Measurements from ENCODE around the gene ALDH9A1.

Gene ALDH9A1

DNA sequence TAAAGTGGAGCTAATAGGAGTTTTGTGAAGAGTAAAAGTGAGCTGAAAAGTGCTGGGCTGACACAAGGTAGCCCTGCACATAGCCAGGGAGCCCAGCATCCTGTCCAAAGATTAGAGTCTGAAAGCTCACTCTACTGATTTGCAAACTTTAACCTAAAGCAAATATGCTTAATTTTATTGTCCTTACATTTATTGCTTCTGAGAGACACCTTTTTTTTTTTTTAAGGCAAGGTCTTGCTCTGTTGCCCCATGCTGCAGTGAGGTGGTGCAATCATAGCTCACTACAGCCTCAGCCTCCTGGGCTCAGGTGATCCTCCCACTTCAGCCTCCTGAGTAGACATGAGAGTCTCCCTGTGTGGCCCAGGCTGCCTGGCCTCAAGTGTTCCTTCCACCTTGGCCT lies 50.8 kb downstream of the ALDH9A1 start:
- no peak overlapping the region for H3K4me2 ChIP-seq (ENCODE audit: insufficient read depth, low read length, poor library complexity, severe bottlenecking)
- H4K91ac ChIP-seq (ENCODE audit: low read depth, low read length, poor library complexity) = no peak overlapping the region
- H3K27ac ChIP-seq (replicated peaks; ENCODE audit: low read length) = no peak overlapping the region
- no peak overlapping the region for H4K8ac ChIP-seq (ENCODE audit: low read depth, low read length)
- H3K27me3 ChIP-seq (ENCODE audit: control insufficient read depth in 3 of 3, insufficient read depth in 3 of 3, low read depth in 1 of 3, low read length in 3 of 3) = no peaks in the 10 kb centered on the region
- no peak overlapping the region for H2BK12ac ChIP-seq (ENCODE audit: low read length)
- no peak overlapping the region for H3K9ac ChIP-seq (ENCODE audit: low read depth, low read length, poor library complexity)
- no peak overlapping the region for H3K18ac ChIP-seq (ENCODE audit: low read length)
- H3K79me1 ChIP-seq (ENCODE audit: low read depth, low read length) = no peaks in the 10 kb centered on the region
- H3K4ac ChIP-seq (ENCODE audit: low read length) = no peak overlapping the region
- no peaks in the 10 kb centered on the region for H3K4me1 ChIP-seq (ENCODE audit: control insufficient read depth in 2 of 2, insufficient read depth in 1 of 2, low read depth in 1 of 2, low read length in 2 of 2)
- no peak overlapping the region for H2BK120ac ChIP-seq (ENCODE audit: low read depth, low read length)
- no peak overlapping the region for H3K14ac ChIP-seq (ENCODE audit: low read length)
- no peak overlapping the region for H2AFZ ChIP-seq (ENCODE audit: low read length)
- H3K9me3 ChIP-seq (replicated peaks in 1 of 2; ENCODE audit: control insufficient read depth in 2 of 2, insufficient read depth in 1 of 2, low read depth in 1 of 2, low read length in 2 of 2) = no peaks in the 10 kb centered on the region
- DNase-seq (ENCODE audit: low spot score) = no peak
- H3K4me3 ChIP-seq (ENCODE audit: low read length in 2 of 2) = no peak overlapping the region
- no peak overlapping the region for H2AK5ac ChIP-seq (ENCODE audit: low read depth, low read length)
- H2BK15ac ChIP-seq (ENCODE audit: low read length) = no peak overlapping the region
- H3K36me3 ChIP-seq (replicated peaks in 1 of 2; ENCODE audit: control insufficient read depth in 2 of 2, insufficient read depth in 2 of 2, low read length in 2 of 2) = peaks cover 0 to 23% of the 10 kb centered on the region in 2 donors
- H2BK5ac ChIP-seq (ENCODE audit: low read length) = no peak overlapping the region
- H3K23ac ChIP-seq (ENCODE audit: low read depth, low read length, poor library complexity) = no peak overlapping the region

DNA sequence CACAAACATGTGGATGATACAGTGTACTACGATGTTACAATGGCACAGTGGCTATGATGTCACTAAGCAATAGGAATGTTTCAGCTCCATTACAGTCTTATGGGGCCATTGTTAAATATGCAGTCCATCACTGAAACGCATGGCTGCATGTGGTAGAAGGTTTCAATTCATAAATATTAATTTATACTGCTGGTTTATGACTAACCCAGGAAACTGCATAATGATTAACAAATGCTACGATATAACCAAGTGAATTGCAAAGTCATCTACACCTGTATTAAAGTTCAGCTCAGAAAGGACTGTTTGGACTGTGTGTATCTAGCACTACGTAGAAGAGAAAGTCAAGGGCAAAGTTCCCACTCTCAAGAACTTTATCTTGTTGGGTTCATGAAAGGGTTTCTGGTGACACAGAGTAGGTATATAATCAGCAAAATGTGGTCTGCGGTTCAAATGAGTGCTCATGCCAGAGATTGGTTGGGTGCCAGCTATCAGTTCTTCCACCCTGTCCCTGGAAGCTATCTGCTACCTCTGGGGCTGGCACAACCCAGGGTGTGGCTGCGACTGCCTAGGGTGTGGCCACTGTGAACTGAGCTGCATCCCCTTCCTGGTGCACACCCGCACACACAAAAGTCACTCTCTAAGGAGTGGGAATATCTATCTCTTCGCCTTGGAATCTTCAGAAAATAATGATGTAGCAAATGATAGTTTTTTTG lies 52.6 kb downstream of the ALDH9A1 start:
- Histone ChIP-seq H2BK12ac (ENCODE audit: low read length) (no peak overlapping the region), H4K8ac (ENCODE audit: low read depth, low read length) (no peak overlapping the region), H3K4me1 (ENCODE audit: control insufficient read depth in 2 of 2, insufficient read depth in 1 of 2, low read depth in 1 of 2, low read length in 2 of 2) (no peaks in the 10 kb centered on the region), H3K4me3 (ENCODE audit: low read length in 2 of 2) (no peak overlapping the region), H3K4me2 (ENCODE audit: insufficient read depth, low read length, poor library complexity, severe bottlenecking) (no peak overlapping the region), H2BK120ac (ENCODE audit: low read depth, low read length) (no peak overlapping the region), H3K27me3 (ENCODE audit: control insufficient read depth in 3 of 3, insufficient read depth in 3 of 3, low read depth in 1 of 3, low read length in 3 of 3) (no peaks in the 10 kb centered on the region), H2AFZ (ENCODE audit: low read length) (no peak overlapping the region), H2BK5ac (ENCODE audit: low read length) (no peak overlapping the region), H3K9ac (ENCODE audit: low read depth, low read length, poor library complexity) (no peak overlapping the region), H3K18ac (ENCODE audit: low read length) (no peak overlapping the region), H2AK5ac (ENCODE audit: low read depth, low read length) (no peak overlapping the region), H2BK15ac (ENCODE audit: low read length) (no peak overlapping the region), H3K36me3 (replicated peaks in 1 of 2; ENCODE audit: control insufficient read depth in 2 of 2, insufficient read depth in 2 of 2, low read length in 2 of 2) (peaks cover 0 to 12% of the 10 kb centered on the region in 2 donors), H4K91ac (ENCODE audit: low read depth, low read length, poor library complexity) (no peak overlapping the region), H3K14ac (ENCODE audit: low read length) (no peak overlapping the region), H3K27ac (replicated peaks; ENCODE audit: low read length) (no peak overlapping the region), H3K79me1 (ENCODE audit: low read depth, low read length) (peaks cover 3% of the 10 kb centered on the region), H3K4ac (ENCODE audit: low read length) (no peak overlapping the region), H3K23ac (ENCODE audit: low read depth, low read length, poor library complexity) (no peak overlapping the region), H3K9me3 (replicated peaks in 1 of 2; ENCODE audit: control insufficient read depth in 2 of 2, insufficient read depth in 1 of 2, low read depth in 1 of 2, low read length in 2 of 2) (no peaks in the 10 kb centered on the region)
- no peak for DNase-seq (ENCODE audit: low spot score)
- no CpG with 5 or more reads among the region's 8 CpGs for WGBS, 2 donors (ENCODE audit: extremely low coverage in 2 of 2, insufficient read length in 2 of 2, insufficient replicate concordance in 1 of 2)

DNA sequence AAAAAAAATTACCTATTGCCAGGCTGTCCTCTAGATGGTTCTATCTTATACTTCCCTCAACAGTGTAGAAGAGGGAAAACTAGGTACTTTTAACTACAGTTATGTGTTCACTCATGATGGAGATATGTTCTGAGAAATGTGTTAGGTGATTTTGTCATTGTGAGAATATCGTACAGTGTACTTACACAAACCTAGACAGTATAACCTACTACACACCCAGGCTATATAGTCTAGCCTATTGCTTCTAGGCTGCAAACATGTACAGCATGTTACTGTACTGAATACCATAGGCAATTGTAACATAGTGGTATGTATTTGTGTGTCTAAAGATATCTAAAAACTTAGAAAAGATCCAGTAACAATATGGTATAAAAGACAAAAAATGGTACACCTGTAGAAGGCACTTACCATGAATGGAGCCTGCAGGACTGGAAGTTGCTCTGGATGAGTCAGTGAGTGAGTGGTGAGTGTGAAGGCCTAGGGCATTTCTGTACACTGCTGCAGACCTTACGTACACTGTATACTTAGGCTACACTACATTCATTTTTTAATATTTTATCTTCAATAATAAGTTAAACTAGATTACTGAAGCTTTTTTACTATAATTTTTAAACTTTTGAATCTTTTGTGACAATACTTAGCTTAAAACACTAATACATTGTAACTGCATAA lies 54.2 kb downstream of the ALDH9A1 start:
- no CpG with 5 or more reads among the region's 2 CpGs for WGBS, 2 donors (ENCODE audit: extremely low coverage in 2 of 2, insufficient read length in 2 of 2, insufficient replicate concordance in 1 of 2)
- peaks cover 0 to 13% of the 10 kb centered on the region in 2 donors for H3K36me3 ChIP-seq (replicated peaks in 1 of 2; ENCODE audit: control insufficient read depth in 2 of 2, insufficient read depth in 2 of 2, low read length in 2 of 2)
- H3K4me1 ChIP-seq (ENCODE audit: control insufficient read depth in 2 of 2, insufficient read depth in 1 of 2, low read depth in 1 of 2, low read length in 2 of 2) = no peaks in the 10 kb centered on the region
- no peak overlapping the region for H4K91ac ChIP-seq (ENCODE audit: low read depth, low read length, poor library complexity)
- H3K27ac ChIP-seq (replicated peaks; ENCODE audit: low read length) = no peak overlapping the region
- H4K8ac ChIP-seq (ENCODE audit: low read depth, low read length) = no peak overlapping the region
- H3K14ac ChIP-seq (ENCODE audit: low read length) = no peak overlapping the region
- no peak overlapping the region for H2BK5ac ChIP-seq (ENCODE audit: low read length)
- no peak for DNase-seq (ENCODE audit: low spot score)
- H2BK12ac ChIP-seq (ENCODE audit: low read length) = no peak overlapping the region
- no peak overlapping the region for H3K4ac ChIP-seq (ENCODE audit: low read length)
- H2AK5ac ChIP-seq (ENCODE audit: low read depth, low read length) = no peak overlapping the region
- H3K4me2 ChIP-seq (ENCODE audit: insufficient read depth, low read length, poor library complexity, severe bottlenecking) = no peak overlapping the region
- H2BK15ac ChIP-seq (ENCODE audit: low read length) = no peak overlapping the region
- no peaks in the 10 kb centered on the region for H3K9me3 ChIP-seq (replicated peaks in 1 of 2; ENCODE audit: control insufficient read depth in 2 of 2, insufficient read depth in 1 of 2, low read depth in 1 of 2, low read length in 2 of 2)
- peaks cover 3% of the 10 kb centered on the region for H3K79me1 ChIP-seq (ENCODE audit: low read depth, low read length)
- H3K27me3 ChIP-seq (ENCODE audit: control insufficient read depth in 3 of 3, insufficient read depth in 3 of 3, low read depth in 1 of 3, low read length in 3 of 3) = no peaks in the 10 kb centered on the region
- H3K18ac ChIP-seq (ENCODE audit: low read length) = no peak overlapping the region
- H2BK120ac ChIP-seq (ENCODE audit: low read depth, low read length) = no peak overlapping the region
- no peak overlapping the region for H3K9ac ChIP-seq (ENCODE audit: low read depth, low read length, poor library complexity)
- H3K4me3 ChIP-seq (ENCODE audit: low read length in 2 of 2) = no peak overlapping the region
- no peak overlapping the region for H3K23ac ChIP-seq (ENCODE audit: low read depth, low read length, poor library complexity)
- no peak overlapping the region for H2AFZ ChIP-seq (ENCODE audit: low read length)

DNA sequence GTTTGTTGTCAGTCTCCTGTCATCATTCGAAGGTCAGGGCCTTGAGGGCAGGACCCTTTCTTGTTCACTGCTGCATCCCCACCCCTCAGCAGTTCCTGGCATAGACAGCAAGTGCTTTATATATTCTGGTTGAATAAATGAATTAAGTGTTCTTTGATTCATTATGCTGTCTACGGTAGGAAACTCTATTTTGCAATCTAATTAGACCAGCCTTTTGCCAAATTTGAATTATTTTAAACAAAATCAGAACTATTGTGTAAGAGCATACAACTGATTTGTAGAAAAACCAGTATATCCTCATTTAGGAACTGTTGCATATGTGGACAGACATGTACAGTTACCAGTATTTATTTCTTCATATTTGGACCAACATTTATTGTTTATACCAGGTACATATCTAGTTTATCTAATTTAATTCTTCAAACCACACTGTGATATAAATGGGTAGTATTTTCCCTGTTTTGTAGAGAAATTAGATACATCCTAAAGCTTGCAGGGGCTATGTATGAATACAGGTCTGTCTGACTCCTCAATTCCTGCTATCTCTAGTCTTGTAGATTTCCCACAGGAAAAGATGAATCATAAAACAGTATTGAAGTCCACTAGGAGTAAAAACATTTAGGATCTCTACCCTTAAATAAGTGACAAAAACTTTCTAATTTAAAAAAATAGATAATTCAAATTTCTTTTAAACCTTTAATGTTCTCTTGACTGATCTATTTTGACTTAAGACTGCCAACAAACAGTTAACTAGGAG lies 57.0 kb downstream of the ALDH9A1 start:
- Histone ChIP-seq H4K8ac (ENCODE audit: low read depth, low read length) (no peak overlapping the region), H2BK120ac (ENCODE audit: low read depth, low read length) (no peak overlapping the region), H3K36me3 (replicated peaks in 1 of 2; ENCODE audit: control insufficient read depth in 2 of 2, insufficient read depth in 2 of 2, low read length in 2 of 2) (peaks cover 0 to 15% of the 10 kb centered on the region in 2 donors), H3K4me1 (ENCODE audit: control insufficient read depth in 2 of 2, insufficient read depth in 1 of 2, low read depth in 1 of 2, low read length in 2 of 2) (peaks cover 0 to 3% of the 10 kb centered on the region in 2 donors), H2BK12ac (ENCODE audit: low read length) (no peak overlapping the region), H3K4me2 (ENCODE audit: insufficient read depth, low read length, poor library complexity, severe bottlenecking) (no peak overlapping the region), H2BK15ac (ENCODE audit: low read length) (no peak overlapping the region), H2BK5ac (ENCODE audit: low read length) (no peak overlapping the region), H3K79me1 (ENCODE audit: low read depth, low read length) (peaks cover 3% of the 10 kb centered on the region), H3K14ac (ENCODE audit: low read length) (no peak overlapping the region), H3K9me3 (replicated peaks in 1 of 2; ENCODE audit: control insufficient read depth in 2 of 2, insufficient read depth in 1 of 2, low read depth in 1 of 2, low read length in 2 of 2) (no peaks in the 10 kb centered on the region), H2AFZ (ENCODE audit: low read length) (no peak overlapping the region), H3K27me3 (ENCODE audit: control insufficient read depth in 3 of 3, insufficient read depth in 3 of 3, low read depth in 1 of 3, low read length in 3 of 3) (no peaks in the 10 kb centered on the region), H3K27ac (replicated peaks; ENCODE audit: low read length) (no peak overlapping the region), H3K9ac (ENCODE audit: low read depth, low read length, poor library complexity) (no peak overlapping the region), H3K4ac (ENCODE audit: low read length) (no peak overlapping the region), H2AK5ac (ENCODE audit: low read depth, low read length) (no peak overlapping the region), H3K4me3 (ENCODE audit: low read length in 2 of 2) (no peak overlapping the region), H4K91ac (ENCODE audit: low read depth, low read length, poor library complexity) (no peak overlapping the region), H3K18ac (ENCODE audit: low read length) (no peak overlapping the region), H3K23ac (ENCODE audit: low read depth, low read length, poor library complexity) (no peak overlapping the region)
- WGBS, 2 donors (ENCODE audit: extremely low coverage in 2 of 2, insufficient read length in 2 of 2, insufficient replicate concordance in 1 of 2) = no CpG with 5 or more reads among the region's 2 CpGs
- no peak for DNase-seq (ENCODE audit: low spot score)
